ENCODE results near the gene SPN. TPM values are rescaled to one million over a fixed set of nuclear protein-coding genes. Genes with fewer than 3 reads are reported as not detected.
"Not testable (repeated sequence)": the region's sequence is repeated elsewhere in the genome, so short reads cannot be mapped to it uniquely, and the experiment has no call there.

SPN gene
- total and polyA plus RNA-seq, 2 experiments from 2014 or later, result not detected

DNA sequence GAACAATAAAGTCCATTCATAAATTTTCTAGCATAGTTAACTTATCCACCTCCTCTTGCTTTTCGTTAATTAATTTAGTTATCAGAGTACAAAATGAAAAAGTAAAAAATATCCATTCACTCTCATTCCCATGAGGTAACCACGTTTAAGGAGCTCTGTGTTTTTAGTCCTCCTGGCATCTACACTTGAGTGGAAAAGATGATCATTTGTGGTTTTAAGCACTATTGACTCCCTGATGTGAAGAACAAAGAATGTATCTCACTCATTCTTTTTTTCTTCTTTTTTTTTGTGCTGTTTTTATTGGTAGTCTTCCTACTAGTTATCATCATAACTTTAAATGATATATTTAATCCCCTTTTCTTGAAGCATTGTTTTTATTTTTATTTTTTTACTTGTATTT, 42.0 kb downstream of the SPN start:
- no peak overlapping the region for H2AFZ ChIP-seq
- H3K36me3 ChIP-seq (ENCODE audit: low read depth), result no peaks in the 10 kb centered on the region
- TF ChIP-seq EZH2 (IDR thresholded peaks at IDR 0.05; ENCODE audit: insufficient read depth, poor library complexity, severe bottlenecking) (no peak), EZH2phosphoT487 (IDR thresholded peaks at IDR 0.05; ENCODE audit: insufficient read depth, low read depth) (no peak)
- H3K27ac ChIP-seq, result no peak overlapping the region
- no peaks in the 10 kb centered on the region for H4K20me1 ChIP-seq (ENCODE audit: insufficient read depth)
- H3K9me3 ChIP-seq (ENCODE audit: low read depth), result no peaks in the 10 kb centered on the region
- H3F3A ChIP-seq (ENCODE audit: insufficient read depth), result no peaks in the 10 kb centered on the region
- no peaks in the 10 kb centered on the region for H3K79me2 ChIP-seq (ENCODE audit: insufficient read depth)
- H3K4me1 ChIP-seq (ENCODE audit: insufficient read depth), result no peaks in the 10 kb centered on the region
- 39 to 46% methylated on average over 2 of the region's 2 CpGs for WGBS, 2 experiments (ENCODE audit: low coverage in 1 of 2, low lambda C conversion rate in 2 of 2, missing lambda C conversion rate in 2 of 2)
- H3K9ac ChIP-seq, result no peak overlapping the region
- in situ Hi-C loops (cut with MboI), result loop anchor here (10.0 kb wide), 1 partner anchor 320 kb away; the partner anchor contains the start of gene C16orf92
- no peak overlapping the region for H3K4me2 ChIP-seq (ENCODE audit: unreplicated experiment)
- peak; percentile 13 for DNase-seq
- H3K27me3 ChIP-seq (replicated peaks; ENCODE audit: insufficient read depth), result no peaks in the 10 kb centered on the region
- no peak overlapping the region for H3K4me3 ChIP-seq
- H3K9me2 ChIP-seq (ENCODE audit: insufficient read depth), result no peaks in the 10 kb centered on the region

- H3K36me3 ChIP-seq (ENCODE audit: low read depth); H4K20me1 ChIP-seq (ENCODE audit: insufficient read depth); H3K27me3 ChIP-seq (replicated peaks; ENCODE audit: insufficient read depth); H3K9me2 ChIP-seq (ENCODE audit: insufficient read depth); H3K9ac ChIP-seq; H3K9me3 ChIP-seq (ENCODE audit: low read depth); H3K4me2 ChIP-seq (ENCODE audit: unreplicated experiment); H3K4me1 ChIP-seq (ENCODE audit: insufficient read depth); H3K27ac ChIP-seq; H3K79me2 ChIP-seq (ENCODE audit: insufficient read depth); H2AFZ ChIP-seq; DNase-seq; H3K4me3 ChIP-seq; H3F3A ChIP-seq (ENCODE audit: insufficient read depth): not testable (repeated sequence)
- WGBS, 2 experiments (ENCODE audit: low coverage in 1 of 2, low lambda C conversion rate in 2 of 2, missing lambda C conversion rate in 2 of 2), result 95 to 100% methylated on average over 1 of the region's 1 CpG
- in situ Hi-C loops (cut with MboI), result loop anchor here (10.0 kb wide), 1 partner anchor 318 kb away; the partner anchor contains the start of gene C16orf92
These were observed 44.1 kb downstream of the SPN start for GRCh38 chr16:29707160-29707559.

DNA sequence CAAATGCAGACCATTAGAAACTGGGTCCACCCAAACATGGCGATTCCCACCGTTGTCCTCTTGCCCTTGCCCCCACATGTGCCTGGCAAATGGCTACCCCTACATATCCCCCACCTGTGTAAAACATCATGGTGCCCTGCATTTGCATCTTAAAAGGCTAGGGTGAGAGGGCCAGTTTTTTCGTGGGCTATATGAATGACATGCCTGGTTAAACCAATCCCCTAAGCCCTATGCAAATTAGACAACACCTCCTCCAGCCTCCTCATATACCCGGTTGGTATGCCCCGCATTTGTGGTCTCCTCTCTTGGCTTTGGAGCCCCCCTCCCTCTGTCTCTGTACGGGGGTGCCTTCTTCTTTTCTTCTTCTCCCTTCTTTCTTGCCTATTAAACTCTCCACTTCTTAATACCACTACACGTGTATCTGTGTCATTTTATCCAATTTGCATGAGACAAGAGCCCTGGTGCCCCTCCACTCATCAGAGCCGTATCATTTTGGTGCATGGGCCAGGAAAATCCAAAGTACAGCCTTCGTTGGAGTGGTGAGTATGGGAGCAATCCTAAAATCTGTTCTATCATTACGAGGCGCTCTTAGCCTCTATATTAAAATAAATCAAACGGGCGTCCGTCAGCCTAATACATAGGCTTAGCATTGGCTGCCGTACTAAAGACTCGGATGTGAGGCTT, 46.0 kb downstream of the SPN start:
- Histone ChIP-seq H3K27me3 (replicated peaks; ENCODE audit: insufficient read depth) (no peaks in the 10 kb centered on the region), H3K4me1 (ENCODE audit: insufficient read depth) (no peaks in the 10 kb centered on the region), H3K27ac (no peak overlapping the region), H3K36me3 (ENCODE audit: low read depth) (no peaks in the 10 kb centered on the region), H4K20me1 (ENCODE audit: insufficient read depth) (no peaks in the 10 kb centered on the region), H3K9me3 (ENCODE audit: low read depth) (no peaks in the 10 kb centered on the region), H3K9ac (no peak overlapping the region), H2AFZ (no peak overlapping the region), H3K4me2 (ENCODE audit: unreplicated experiment) (no peak overlapping the region), H3K79me2 (ENCODE audit: insufficient read depth) (no peaks in the 10 kb centered on the region), H3F3A (ENCODE audit: insufficient read depth) (peaks cover 6% of the 10 kb centered on the region; the same call in 1 of the 2 replicates), H3K9me2 (ENCODE audit: insufficient read depth) (no peaks in the 10 kb centered on the region), H3K4me3 (no peak overlapping the region)
- in situ Hi-C loops (cut with MboI), result loop anchor here (10.0 kb wide), 1 partner anchor 316 kb away; the partner anchor contains the start of gene C16orf92
- no peak for TF ChIP-seq EZH2phosphoT487 (IDR thresholded peaks at IDR 0.05; ENCODE audit: insufficient read depth, low read depth)
- TF ChIP-seq EZH2 (IDR thresholded peaks at IDR 0.05; ENCODE audit: insufficient read depth, poor library complexity, severe bottlenecking), result no peak
- DNase-seq, result no peak
- WGBS, 2 experiments (ENCODE audit: low coverage in 1 of 2, low lambda C conversion rate in 2 of 2, missing lambda C conversion rate in 2 of 2), result 75 to 80% methylated on average over 16 of the region's 16 CpGs

- not testable (repeated sequence) for H3K9ac ChIP-seq; H4K20me1 ChIP-seq (ENCODE audit: insufficient read depth); H3K9me3 ChIP-seq (ENCODE audit: low read depth); H3K4me3 ChIP-seq; H3K9me2 ChIP-seq (ENCODE audit: insufficient read depth); DNase-seq; H3K36me3 ChIP-seq (ENCODE audit: low read depth); H3K27me3 ChIP-seq (replicated peaks; ENCODE audit: insufficient read depth); H3K27ac ChIP-seq; H3F3A ChIP-seq (ENCODE audit: insufficient read depth); H3K79me2 ChIP-seq (ENCODE audit: insufficient read depth); H3K4me1 ChIP-seq (ENCODE audit: insufficient read depth)
- WGBS, 2 experiments (ENCODE audit: low coverage in 1 of 2, low lambda C conversion rate in 2 of 2, missing lambda C conversion rate in 2 of 2), result 86 to 87% methylated on average over 6 of the region's 6 CpGs
- Histone ChIP-seq H3K4me2 (ENCODE audit: unreplicated experiment) (peak overlapping the region; percentile 47), H2AFZ (0 out of 2 replicates have a peak overlapping the region, but pooled peaks have one; percentile 54)
- in situ Hi-C loops (cut with MboI), result loop anchor here (10.0 kb wide), 1 partner anchor 315 kb away; the partner anchor contains the start of gene C16orf92
These were observed 46.6 kb downstream of the SPN start for GRCh38 chr16:29709657-29710056.
